GM12865 (cell line): Measurements from ENCODE around the gene LILRB1.

Source experiments
- DNase-seq: peaks from one replicate; pipeline ENCODE4 v3.0.0; 2010; ENCODE audit warnings: low read depth
- H3K4me3 ChIP-seq: 2 replicates; pipeline ENCODE4 v1.5.1; 2011; ENCODE audit warnings: mild to moderate bottlenecking, low read depth, low read length, control low read depth
- TF ChIP-seq, protein P1 (sequence below): IDR thresholded peaks from 2 replicates; pipeline ENCODE4 v1.5.1; 2011; ENCODE audit warnings: low read length, control low read depth, low read depth, inconsistent platforms; ENCODE audit not compliant: insufficient read depth; ENCODE audit errors: missing control alignments

The LILRB1 gene

DNA sequence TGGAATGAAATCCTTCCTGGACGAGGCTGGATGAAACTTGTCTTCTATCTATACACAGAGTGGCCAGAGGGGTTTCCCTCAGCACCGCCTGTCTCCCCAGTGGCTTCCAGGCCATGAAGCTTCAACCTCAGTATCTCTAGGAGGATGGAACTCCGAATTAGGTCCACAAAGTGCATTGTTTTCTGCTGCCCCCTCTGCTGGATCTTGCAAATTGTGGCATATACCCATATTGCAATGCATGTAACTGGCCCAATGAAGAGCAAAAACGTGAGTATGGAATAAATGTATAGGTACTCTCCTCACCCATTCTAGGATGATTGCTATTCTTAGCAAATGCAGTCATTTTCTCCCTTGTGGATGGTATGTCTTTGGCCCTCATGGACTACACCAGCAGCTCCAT, 17.8 kb downstream of the LILRB1 start:
- DNase-seq: peak; percentile 35
- no peak overlapping the region for H3K4me3 ChIP-seq
- TF ChIP-seq, protein P1, sequence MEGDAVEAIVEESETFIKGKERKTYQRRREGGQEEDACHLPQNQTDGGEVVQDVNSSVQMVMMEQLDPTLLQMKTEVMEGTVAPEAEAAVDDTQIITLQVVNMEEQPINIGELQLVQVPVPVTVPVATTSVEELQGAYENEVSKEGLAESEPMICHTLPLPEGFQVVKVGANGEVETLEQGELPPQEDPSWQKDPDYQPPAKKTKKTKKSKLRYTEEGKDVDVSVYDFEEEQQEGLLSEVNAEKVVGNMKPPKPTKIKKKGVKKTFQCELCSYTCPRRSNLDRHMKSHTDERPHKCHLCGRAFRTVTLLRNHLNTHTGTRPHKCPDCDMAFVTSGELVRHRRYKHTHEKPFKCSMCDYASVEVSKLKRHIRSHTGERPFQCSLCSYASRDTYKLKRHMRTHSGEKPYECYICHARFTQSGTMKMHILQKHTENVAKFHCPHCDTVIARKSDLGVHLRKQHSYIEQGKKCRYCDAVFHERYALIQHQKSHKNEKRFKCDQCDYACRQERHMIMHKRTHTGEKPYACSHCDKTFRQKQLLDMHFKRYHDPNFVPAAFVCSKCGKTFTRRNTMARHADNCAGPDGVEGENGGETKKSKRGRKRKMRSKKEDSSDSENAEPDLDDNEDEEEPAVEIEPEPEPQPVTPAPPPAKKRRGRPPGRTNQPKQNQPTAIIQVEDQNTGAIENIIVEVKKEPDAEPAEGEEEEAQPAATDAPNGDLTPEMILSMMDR: peak; percentile 19

DNA sequence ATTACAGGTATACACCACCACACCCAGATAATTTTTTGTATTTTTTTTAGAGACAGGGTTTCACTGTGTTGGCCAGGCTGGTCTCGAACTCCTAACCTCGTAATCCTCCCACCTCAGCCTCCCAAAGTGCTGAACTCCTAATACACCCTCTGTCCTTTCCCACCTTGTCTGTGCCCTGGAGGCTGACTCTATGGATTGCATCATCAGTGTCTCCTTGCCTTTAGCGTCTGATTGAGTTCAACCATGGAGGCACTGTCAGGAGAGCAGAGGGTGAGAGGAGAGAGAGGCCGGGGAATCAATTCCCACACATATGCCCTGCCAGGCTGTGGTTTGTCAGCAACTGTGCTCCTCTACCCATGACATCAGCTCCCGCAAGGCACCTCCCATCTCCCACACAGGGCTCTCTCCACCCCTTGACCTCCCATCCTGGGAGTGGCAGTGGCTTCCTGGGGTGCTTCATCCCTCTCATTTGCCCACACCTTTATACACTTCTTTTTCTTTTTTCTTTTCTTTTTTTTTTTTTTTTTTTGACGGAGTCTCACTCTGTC, 19.9 kb downstream of the LILRB1 start:
- H3K4me3 ChIP-seq: no peak overlapping the region
- TF ChIP-seq, protein P1: no peak
- no peak for DNase-seq

DNA sequence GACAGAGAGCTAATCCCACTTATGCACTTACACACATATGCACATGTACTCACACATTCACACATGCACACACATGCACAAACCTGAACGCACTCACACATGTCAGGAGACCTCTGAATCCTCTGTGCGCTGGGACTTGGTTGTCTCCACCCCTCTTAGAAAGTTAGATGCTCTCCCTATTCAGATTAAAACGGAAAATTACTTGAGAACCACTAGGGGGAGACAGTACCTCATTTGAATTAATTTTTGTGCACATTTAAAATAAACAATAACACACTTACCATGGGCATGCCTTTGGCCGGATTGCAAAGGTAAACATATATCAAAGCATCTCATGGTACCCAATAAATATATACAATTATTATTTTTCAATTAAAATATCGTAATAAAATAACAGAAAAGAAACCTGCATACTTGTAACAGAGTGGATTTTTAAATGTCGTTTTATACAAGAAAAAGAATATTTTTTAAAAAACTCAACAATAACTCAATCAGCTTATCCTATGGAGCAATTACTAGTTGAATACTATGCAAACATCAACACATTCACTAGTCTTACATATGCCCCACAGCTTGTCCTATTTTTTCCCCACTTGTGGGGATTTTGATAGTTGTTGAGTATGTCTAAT, 23.0 kb downstream of the LILRB1 start:
- peak; percentile 60 for DNase-seq
- TF ChIP-seq, protein P1: peak; percentile 56
- no peak overlapping the region for H3K4me3 ChIP-seq

DNA sequence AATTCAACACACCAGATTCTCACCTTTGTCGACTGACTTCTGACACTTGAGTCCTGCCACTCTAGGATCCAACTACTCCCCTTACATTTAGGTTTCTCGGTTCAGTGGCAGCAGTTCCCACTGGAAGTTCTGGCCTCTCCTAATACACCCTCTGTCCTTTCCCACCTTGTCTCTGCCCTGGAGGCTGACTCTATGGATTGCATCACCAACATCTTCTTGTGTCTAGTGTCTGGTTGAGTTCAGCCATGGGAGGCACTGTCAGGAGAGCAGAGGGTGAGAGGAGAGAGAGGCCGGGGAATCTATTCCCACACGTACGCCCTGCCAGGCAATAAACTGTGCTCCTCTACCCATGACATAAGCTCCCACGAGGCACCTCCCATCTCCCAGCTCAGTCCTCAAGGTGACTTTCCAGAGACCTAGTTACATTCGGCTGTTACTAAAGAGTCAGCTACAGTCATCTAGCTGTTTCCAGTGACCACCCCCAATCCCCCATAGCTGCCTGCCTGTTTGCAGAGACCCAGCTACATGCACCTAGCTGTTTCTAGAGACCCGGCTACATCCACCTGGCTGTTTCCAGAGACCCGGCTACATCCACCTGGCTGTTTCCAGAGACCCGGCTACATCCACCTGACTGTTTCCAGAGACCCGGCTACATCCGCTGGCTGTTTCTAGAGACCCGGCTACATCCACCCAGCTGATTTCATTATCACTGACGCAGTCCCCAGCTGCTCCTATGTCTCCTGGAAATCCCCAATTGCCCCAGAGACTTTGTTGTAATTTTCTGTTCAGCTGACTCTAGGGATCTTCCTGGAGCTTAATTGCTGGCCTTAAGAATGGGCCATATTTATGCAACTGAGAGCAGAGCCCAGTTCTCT, 24.4 kb downstream of the LILRB1 start:
- peak; percentile 69 for DNase-seq
- TF ChIP-seq, protein P1: no peak
- H3K4me3 ChIP-seq: no peak overlapping the region

DNA sequence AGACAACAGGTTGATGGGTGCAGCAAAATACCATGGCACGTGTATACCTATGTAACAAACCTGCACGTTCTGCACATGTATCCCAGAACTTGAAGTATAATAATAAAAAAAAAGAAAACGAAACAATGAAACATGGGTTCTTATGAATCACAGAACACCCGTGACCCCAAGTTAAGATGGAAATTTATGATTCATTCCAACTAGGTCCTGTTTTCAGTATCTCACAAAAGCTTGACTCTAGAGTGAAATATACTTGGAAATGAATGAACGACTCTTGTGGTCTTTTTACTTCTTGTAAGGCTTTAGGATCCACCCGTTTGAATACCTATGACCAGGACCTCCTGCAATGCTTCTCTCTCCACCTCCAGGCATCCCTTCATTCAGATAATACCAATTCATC, 29.0 kb downstream of the LILRB1 start:
- no peak for DNase-seq
- H3K4me3 ChIP-seq: no peak overlapping the region
- TF ChIP-seq, protein P1: no peak

DNA sequence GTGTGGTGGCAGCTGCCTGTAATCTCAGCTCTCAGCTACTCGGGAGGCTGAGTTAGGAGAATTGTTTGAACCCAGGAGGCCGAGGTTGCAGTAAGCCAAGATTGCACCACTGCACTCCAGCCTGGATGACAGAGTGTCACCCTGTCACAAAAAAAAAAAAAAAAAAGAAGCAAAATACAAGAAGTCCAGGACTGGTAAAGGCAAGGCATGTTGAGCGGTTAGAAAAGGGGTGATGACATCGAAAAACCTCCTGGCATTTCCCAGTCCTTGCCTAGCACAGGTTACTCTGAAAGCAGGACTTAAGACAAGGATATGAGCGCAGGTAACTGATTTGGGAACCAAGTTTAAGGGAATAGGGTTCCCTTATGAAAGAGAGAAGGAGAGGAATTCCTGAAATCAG, 30.0 kb downstream of the LILRB1 start:
- TF ChIP-seq, protein P1: no peak
- H3K4me3 ChIP-seq: no peak overlapping the region

DNA sequence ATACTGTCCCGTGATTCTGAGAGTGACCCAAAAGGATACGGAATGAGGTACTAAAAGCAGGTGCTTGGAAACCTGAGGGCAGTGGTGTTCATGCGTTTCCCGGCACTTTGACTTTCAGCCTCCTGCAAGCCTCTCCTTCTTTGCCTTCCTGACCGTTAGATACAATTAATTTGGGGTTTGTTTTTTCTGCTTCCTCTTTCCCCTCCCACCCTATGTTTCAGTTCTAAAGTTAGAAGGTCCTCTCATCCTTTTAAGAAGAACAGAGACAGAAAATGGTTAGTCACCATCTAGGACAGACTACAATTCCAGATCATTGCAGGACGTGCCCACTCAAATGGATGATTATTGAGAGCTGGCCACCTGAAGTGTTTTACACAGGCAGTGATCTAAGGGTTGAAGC, 30.7 kb downstream of the LILRB1 start:
- H3K4me3 ChIP-seq: no peak overlapping the region
- DNase-seq: peak; percentile 64
- TF ChIP-seq, protein P1: no peak

More for the DNA sequence above, 30.0 kb downstream of the LILRB1 start:
- no peak for DNase-seq
